H1 (cell line): Measurements from ENCODE around the gene GARNL3. TPM values are rescaled to one million over a fixed set of nuclear protein-coding genes. Genes with fewer than 3 reads are reported as not detected.
A peak's percentile ranks its signal among the peaks of the same experiment; 100 is the strongest.

Experiments used
- CTCF ChIA-PET: fragments of 300-600 bp; sonication (Branson Sonifier 250); formaldehyde crosslinking; loops from one replicate; lab custom pipeline; 2021; ENCODE audit not compliant: partially characterized antibody; lab: Charles Lee
- POLR2A ChIA-PET: fragments of 300-600 bp; sonication (Branson Sonifier 250); formaldehyde crosslinking; loops from one replicate; lab custom pipeline; 2021; ENCODE audit warnings: inconsistent platforms; ENCODE audit not compliant: partially characterized antibody; lab: Charles Lee
- DNase-seq, 2 experiments: peaks; one replicate each; pipeline versions ENCODE4 v3.0.0 to v3.0.0-alpha.2; 2010 to 2022; ENCODE audit warnings: low spot score in 2 of 2, low read depth in 1 of 2, mixed read lengths in 1 of 2
- FAIRE-seq: peaks from 2 replicates; lab custom pipeline; 2011; peaks lifted over from hg19 to GRCh38; lab: Jason Lieb, UNC
- H2AFZ ChIP-seq: 2 replicates; pipeline ENCODE4 v1.8.1; 2012; ENCODE audit warnings: low read length, inconsistent platforms
- H2AK5ac ChIP-seq: 2 replicates; pipeline ENCODE4 v1.6.1; 2013; ENCODE audit warnings: low read depth, low read length
- H2BK120ac ChIP-seq: replicated peaks from 2 replicates; pipeline ENCODE3; 2013; ENCODE audit warnings: low read depth, low read length, inconsistent platforms
- H2BK12ac ChIP-seq: 2 replicates; pipeline ENCODE4 v1.6.1; 2013; ENCODE audit warnings: low read depth, low read length
- H2BK15ac ChIP-seq: 2 replicates; pipeline ENCODE4 v1.6.1; 2013; ENCODE audit warnings: low read length
- H2BK20ac ChIP-seq: 2 replicates; pipeline ENCODE4 v1.6.1; 2013; ENCODE audit warnings: low read length
- H2BK5ac ChIP-seq: 2 replicates; pipeline ENCODE4 v1.6.1; 2013; ENCODE audit warnings: low read depth, low read length
- H3K14ac ChIP-seq: 2 replicates; pipeline ENCODE4 v1.6.1; 2013; ENCODE audit warnings: inconsistent platforms; ENCODE audit not compliant: insufficient read length
- H3K18ac ChIP-seq: 2 replicates; pipeline ENCODE4 v1.6.1; 2013; ENCODE audit warnings: low read length; ENCODE audit errors: extremely low read depth
- H3K23ac ChIP-seq: 2 replicates; pipeline ENCODE4 v1.6.1; 2013; ENCODE audit warnings: inconsistent platforms; ENCODE audit not compliant: insufficient read length
- H3K23me2 ChIP-seq: 2 replicates; pipeline ENCODE4 v1.6.1; 2013; ENCODE audit warnings: low read depth, low read length
- H3K27ac ChIP-seq: 2 replicates; pipeline ENCODE4 v1.6.1; 2011; ENCODE audit warnings: low read depth, low read length, inconsistent platforms
- H3K27me3 ChIP-seq, 4 experiments: replicated peaks in 1 of 4; 1 replicate in 1 of 4; 2 replicates in 3 of 4; pipeline versions ENCODE4 v1.6.1 to v1.8.1; 2011 to 2013; ENCODE audit warnings: low read length in 3 of 4, mild to moderate bottlenecking in 3 of 4, inconsistent platforms in 2 of 4, mixed read lengths in 2 of 4, moderate library complexity in 1 of 4; ENCODE audit not compliant: control insufficient read depth in 3 of 4, insufficient read depth in 3 of 4; ENCODE audit errors: extremely low read depth in 1 of 4
- H3K36me3 ChIP-seq, 4 experiments: 2 replicates each; pipeline versions ENCODE4 v1.6.1 to v1.8.1; 2011 to 2013; ENCODE audit warnings: mild to moderate bottlenecking in 4 of 4, low read length in 3 of 4, moderate library complexity in 2 of 4, control low read depth in 1 of 4, inconsistent platforms in 1 of 4; ENCODE audit not compliant: insufficient read depth in 4 of 4, control insufficient read depth in 2 of 4
- H3K4ac ChIP-seq: replicated peaks from 2 replicates; pipeline ENCODE3; 2013; ENCODE audit warnings: low read length, low read depth, mixed read lengths, inconsistent platforms; ENCODE audit not compliant: insufficient read length
- H3K4me1 ChIP-seq, 4 experiments: replicated peaks in 1 of 4; 1 replicate in 1 of 4; 2 replicates in 3 of 4; pipeline versions ENCODE4 v1.6.1 to v1.8.1; 2011 to 2013; ENCODE audit warnings: low read length in 3 of 4, inconsistent platforms in 2 of 4, mixed read lengths in 1 of 4; ENCODE audit not compliant: insufficient read depth in 4 of 4, control insufficient read depth in 3 of 4
- H3K4me2 ChIP-seq, 2 experiments: 2 replicates each; pipeline versions ENCODE4 v1.6.1 to v1.8.1; 2011 to 2013; ENCODE audit warnings: low read depth in 2 of 2, low read length in 2 of 2, control low read depth in 1 of 2, inconsistent platforms in 1 of 2, mild to moderate bottlenecking in 1 of 2; ENCODE audit not compliant: insufficient read depth in 1 of 2
- H3K4me3 ChIP-seq, 4 experiments: fragments of 200-600, 300-600 bp in 1 of 4; sonication (generic), shearing (Covaris generic), sonication (Bioruptor Twin) in 1 of 4; 2 replicates each; pipeline versions ENCODE4 v1.5.1 to v1.8.1; 2011 to 2016; ENCODE audit warnings: low read length in 4 of 4, low read depth in 3 of 4, control low read depth in 2 of 4, inconsistent platforms in 2 of 4, mild to moderate bottlenecking in 2 of 4, mixed read lengths in 1 of 4, moderate library complexity in 1 of 4; ENCODE audit not compliant: insufficient read depth in 2 of 4; ENCODE audit errors: extremely low read depth in 1 of 4
- H3K56ac ChIP-seq: replicated peaks from 2 replicates; pipeline ENCODE3; 2013; ENCODE audit warnings: low read depth, mild to moderate bottlenecking, mixed read lengths, low read length, inconsistent platforms; ENCODE audit not compliant: insufficient read length
- H3K79me1 ChIP-seq: 2 replicates; pipeline ENCODE4 v1.6.1; 2013; ENCODE audit warnings: low read depth, low read length, control low read depth
- H3K79me2 ChIP-seq, 2 experiments: 2 replicates each; pipeline versions ENCODE4 v1.6.1 to v1.8.1; 2012 to 2013; ENCODE audit warnings: low read length in 2 of 2, mild to moderate bottlenecking in 2 of 2, inconsistent platforms in 1 of 2; ENCODE audit not compliant: insufficient read depth in 2 of 2, control insufficient read depth in 1 of 2
- H3K9ac ChIP-seq, 4 experiments: replicated peaks in 1 of 4; 1 replicate in 1 of 4; 2 replicates in 3 of 4; pipeline versions ENCODE4 v1.6.1 to v1.8.1; 2011 to 2013; ENCODE audit warnings: low read depth in 3 of 4, low read length in 3 of 4, control low read depth in 2 of 4, mild to moderate bottlenecking in 2 of 4, moderate library complexity in 2 of 4, inconsistent platforms in 1 of 4; ENCODE audit errors: extremely low read depth in 1 of 4
- H3K9me3 ChIP-seq, 2 experiments: 2 replicates each; pipeline versions ENCODE4 v1.6.1 to v1.8.1; 2012 to 2013; ENCODE audit warnings: mild to moderate bottlenecking in 2 of 2, moderate library complexity in 2 of 2, control low read depth in 1 of 2, inconsistent platforms in 1 of 2, low read depth in 1 of 2, low read length in 1 of 2, mixed read lengths in 1 of 2; ENCODE audit not compliant: insufficient read depth in 2 of 2
- H4K20me1 ChIP-seq, 2 experiments: replicated peaks in 1 of 2; 2 replicates each; pipeline versions ENCODE3 to v1.8.1; 2011 to 2013; ENCODE audit warnings: inconsistent platforms in 2 of 2, low read length in 2 of 2, mild to moderate bottlenecking in 1 of 2; ENCODE audit not compliant: insufficient read depth in 2 of 2, control insufficient read depth in 1 of 2
- H4K5ac ChIP-seq: 2 replicates; pipeline ENCODE4 v1.6.1; 2013; ENCODE audit warnings: low read length, low read depth, mixed read lengths, inconsistent platforms; ENCODE audit not compliant: insufficient read length
- H4K8ac ChIP-seq: 2 replicates; pipeline ENCODE4 v1.8.0; 2013; ENCODE audit warnings: mild to moderate bottlenecking, moderate library complexity, low read length, inconsistent platforms; ENCODE audit not compliant: insufficient read depth; ENCODE audit errors: extremely low read depth
- H4K91ac ChIP-seq: replicated peaks from 2 replicates; pipeline ENCODE3; 2013; ENCODE audit warnings: low read length, mixed read lengths, inconsistent platforms; ENCODE audit not compliant: insufficient read length
- BCL11A ChIP-seq, 2 experiments: IDR thresholded peaks; one replicate each; pipeline ENCODE4 v1.6.1; 2011; ENCODE audit warnings: low read depth in 2 of 2, low read length in 2 of 2, mild to moderate bottlenecking in 2 of 2
- BRCA1 ChIP-seq: IDR thresholded peaks from 2 replicates; pipeline ENCODE4 v1.6.1; 2012; ENCODE audit warnings: low read depth, low read length, improper control_type of control experiment
- CBX8 ChIP-seq: fragments of 300-800, 300-1000 bp; sonication (generic); IDR thresholded peaks from 2 replicates; pipeline ENCODE4 v1.7.1; 2016; ENCODE audit warnings: low read depth, low read length, borderline replicate concordance
- CEBPB ChIP-seq: IDR thresholded peaks from 2 replicates; pipeline ENCODE4 v1.6.1; 2012; ENCODE audit warnings: low read depth, low read length
- CHD2 ChIP-seq: IDR thresholded peaks from 2 replicates; pipeline ENCODE4 v1.6.1; 2012; ENCODE audit warnings: low read length, improper control_type of control experiment
- GABPA ChIP-seq: IDR thresholded peaks from 2 replicates; pipeline ENCODE4 v1.6.1; 2011; ENCODE audit warnings: mild to moderate bottlenecking, low read length, moderate library complexity, borderline replicate concordance; ENCODE audit not compliant: insufficient read depth
- HDAC2 ChIP-seq, 2 experiments: fragments of 300-600 bp in 1 of 2; sonication (generic) in 1 of 2; IDR thresholded peaks; 2 replicates each; pipeline ENCODE4 v1.6.1; 2011 to 2012; ENCODE audit warnings: low read depth in 2 of 2, low read length in 2 of 2, mild to moderate bottlenecking in 2 of 2, moderate library complexity in 2 of 2, borderline replicate concordance in 1 of 2, inconsistent platforms in 1 of 2
- NANOG ChIP-seq: IDR thresholded peaks from 2 replicates; pipeline ENCODE4 v1.6.1; 2011; ENCODE audit warnings: low read length, low read depth, mild to moderate bottlenecking, inconsistent platforms; ENCODE audit not compliant: insufficient read depth, poor library complexity, severe bottlenecking
- RAD21 ChIP-seq, 2 experiments: IDR thresholded peaks in 1 of 2; conservative IDR thresholded peaks in 1 of 2; 2 replicates each; pipeline ENCODE4 v1.6.1; 2011; ENCODE audit warnings: low read depth in 2 of 2, low read length in 2 of 2, improper control_type of control experiment in 1 of 2, inconsistent platforms in 1 of 2, mild to moderate bottlenecking in 1 of 2, moderate library complexity in 1 of 2
- TCF12 ChIP-seq: IDR thresholded peaks from 2 replicates; pipeline ENCODE4 v1.6.1; 2011; ENCODE audit warnings: low read depth, mild to moderate bottlenecking, low read length
- WGBS, 2 experiments: shearing (Covaris generic) in 1 of 2; methylation state at CpG; one replicate each; pipeline versions ENCODE4 v1.1.6 to v1.1.7; 2013 to 2015; ENCODE audit warnings: low lambda C conversion rate in 2 of 2, mixed read lengths in 2 of 2, inconsistent platforms in 1 of 2, low coverage in 1 of 2, missing lambda C conversion rate in 1 of 2; ENCODE audit not compliant: insufficient replicate concordance in 2 of 2, insufficient coverage in 1 of 2, insufficient read length in 1 of 2; ENCODE audit errors: extremely low coverage in 1 of 2, missing lambda C conversion rate in 1 of 2; 5-methylcytosine and 5-hydroxymethylcytosine counted together
- polyA plus RNA-seq, 7 experiments: library from polyadenylated mRNA; depleted of rRNA in 3 of 7; stranded (reverse) in 5 of 7; unstranded in 2 of 7; fragments of >200 nt in 5 of 7; fragments of 200-250 nt in 2 of 7; gene quantifications; 1 replicate in 5 of 7; 2 replicates in 1 of 7; 4 replicates in 1 of 7; pipeline versions ENCODE4 v1.2.1 to v1.2.3, GENCODE V29; 2011 to 2013; ENCODE audit warnings: missing spikeins in 2 of 7, mixed read lengths in 2 of 7
- total RNA-seq: library from RNA; stranded (reverse); fragmentation: NEBNext Ultra II Directional; extraction: Animal tissue kit (Norgen Biotek cat#: 25700); gene quantifications from 2 replicates; pipeline ENCODE4 v1.2.1, GENCODE V29; 2021
- TF ChIP-seq, protein P1 (sequence below): IDR thresholded peaks from 2 replicates; pipeline ENCODE4 v1.6.1; 2012; ENCODE audit warnings: low read length, inconsistent platforms

The GARNL3 gene
- total and polyA plus RNA-seq, 2 of the 8 experiments (the other 6 are each of a cell fraction or from before 2014, with no cell fraction given), result 6.5 to 18.3 TPM

DNA sequence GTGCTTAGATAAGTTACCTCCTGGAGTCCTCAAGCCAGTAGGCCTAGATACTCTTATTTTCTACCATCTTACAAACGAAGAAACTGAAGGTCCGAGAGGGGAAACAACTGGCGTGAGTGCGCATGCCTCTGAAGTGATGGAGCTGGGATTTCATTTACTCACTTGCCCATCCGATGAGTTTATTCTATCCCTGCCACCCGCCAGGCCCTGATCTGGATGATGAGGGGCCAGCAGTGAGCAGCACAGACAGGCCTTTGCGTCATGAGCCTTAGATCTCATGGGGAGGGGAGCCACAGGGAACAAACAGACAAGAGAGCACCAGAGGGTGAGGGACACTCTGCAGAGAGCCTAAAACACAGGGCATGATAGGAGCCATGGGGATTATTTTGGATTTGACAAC is 98.3 kb downstream of the GARNL3 start:
- TF ChIP-seq CBX8, result no peak
- no peak for TF ChIP-seq BCL11A (IDR thresholded peaks at IDR 0.05; ENCODE audit: low read depth in 2 of 2, low read length in 2 of 2)
- TF ChIP-seq, protein P1, sequence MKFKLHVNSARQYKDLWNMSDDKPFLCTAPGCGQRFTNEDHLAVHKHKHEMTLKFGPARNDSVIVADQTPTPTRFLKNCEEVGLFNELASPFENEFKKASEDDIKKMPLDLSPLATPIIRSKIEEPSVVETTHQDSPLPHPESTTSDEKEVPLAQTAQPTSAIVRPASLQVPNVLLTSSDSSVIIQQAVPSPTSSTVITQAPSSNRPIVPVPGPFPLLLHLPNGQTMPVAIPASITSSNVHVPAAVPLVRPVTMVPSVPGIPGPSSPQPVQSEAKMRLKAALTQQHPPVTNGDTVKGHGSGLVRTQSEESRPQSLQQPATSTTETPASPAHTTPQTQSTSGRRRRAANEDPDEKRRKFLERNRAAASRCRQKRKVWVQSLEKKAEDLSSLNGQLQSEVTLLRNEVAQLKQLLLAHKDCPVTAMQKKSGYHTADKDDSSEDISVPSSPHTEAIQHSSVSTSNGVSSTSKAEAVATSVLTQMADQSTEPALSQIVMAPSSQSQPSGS, result no peak
- TF ChIP-seq HDAC2 (IDR thresholded peaks at IDR 0.05; ENCODE audit: borderline replicate concordance in 1 of 2, low read depth in 2 of 2, low read length in 2 of 2), result no peak
- no peak for TF ChIP-seq RAD21 (IDR thresholded peaks at IDR 0.05 in 1 of 2, conservative IDR thresholded peaks at IDR 0.05 in 1 of 2; ENCODE audit: low read depth in 2 of 2, low read length in 2 of 2)
- TF ChIP-seq NANOG, result no peak
- TF ChIP-seq CHD2, result no peak
- no peak for TF ChIP-seq TCF12
- TF ChIP-seq CEBPB, result no peak
- TF ChIP-seq BRCA1, result no peak
- TF ChIP-seq GABPA, result no peak
- no peak overlapping the region for H3K56ac ChIP-seq
- DNase-seq, result no peak
- no peak overlapping the region for H3K4me2 ChIP-seq
- no peak overlapping the region for H3K27ac ChIP-seq
- H3K23ac ChIP-seq, result no peak overlapping the region
- no peaks in the 10 kb centered on the region for H3K23me2 ChIP-seq
- H3K14ac ChIP-seq, result no peak overlapping the region
- no peak overlapping the region for H2BK12ac ChIP-seq
- ChIA-PET POLR2A (interaction anchor here (0.9 to 1.4 kb wide), 2 partner anchors 87 to 427 kb away, joined by 3 to 4 read pairs; no protein-coding TSS in a partner anchor), CTCF (interaction anchor here (0.7 to 2.0 kb wide), 4 partner anchors 30 to 55 kb away, joined by 3 to 6 read pairs (median 4); no protein-coding TSS in a partner anchor)
- 92% methylated on average over 7 of the region's 7 CpGs; no CpG with 5 or more reads in 1 of the 2 experiments for WGBS, 2 experiments
- H4K5ac ChIP-seq, result no peak overlapping the region
- no peaks in the 10 kb centered on the region for H3K27me3 ChIP-seq
- H4K8ac ChIP-seq, result peak overlapping the region; percentile 8; the same call in 1 of the 2 replicates
- H2AK5ac ChIP-seq, result no peak overlapping the region
- no peak overlapping the region for H2BK20ac ChIP-seq
- H2AFZ ChIP-seq, result no peak overlapping the region
- H2BK120ac ChIP-seq, result no peak overlapping the region
- H3K36me3 ChIP-seq, result no peaks in the 10 kb centered on the region
- no peak overlapping the region for H3K18ac ChIP-seq
- H4K20me1 ChIP-seq, result no peaks in the 10 kb centered on the region
- H4K91ac ChIP-seq, result no peak overlapping the region
- H3K4me1 ChIP-seq, result peaks cover 0 to 2% (median 0%) of the 10 kb centered on the region in 4 experiments; a peak in 2 of 7 replicates
- H3K79me1 ChIP-seq, result no peaks in the 10 kb centered on the region
- FAIRE-seq, result no peak
- H2BK15ac ChIP-seq, result no peak overlapping the region
- no peak overlapping the region for H3K4ac ChIP-seq
- H3K9me3 ChIP-seq, result no peaks in the 10 kb centered on the region
- H2BK5ac ChIP-seq, result no peak overlapping the region
- no peaks in the 10 kb centered on the region for H3K79me2 ChIP-seq
- H3K4me3 ChIP-seq, result no peak overlapping the region
- no peak overlapping the region for H3K9ac ChIP-seq
